ENCODE measurements around the gene HNRNPUL1. TPM values are rescaled to one million over a fixed set of nuclear protein-coding genes. Genes with fewer than 3 reads are reported as not detected.

Gene HNRNPUL1
- total and polyA plus RNA-seq, 11 donors: 64.2 to 138 (median 114) TPM

DNA sequence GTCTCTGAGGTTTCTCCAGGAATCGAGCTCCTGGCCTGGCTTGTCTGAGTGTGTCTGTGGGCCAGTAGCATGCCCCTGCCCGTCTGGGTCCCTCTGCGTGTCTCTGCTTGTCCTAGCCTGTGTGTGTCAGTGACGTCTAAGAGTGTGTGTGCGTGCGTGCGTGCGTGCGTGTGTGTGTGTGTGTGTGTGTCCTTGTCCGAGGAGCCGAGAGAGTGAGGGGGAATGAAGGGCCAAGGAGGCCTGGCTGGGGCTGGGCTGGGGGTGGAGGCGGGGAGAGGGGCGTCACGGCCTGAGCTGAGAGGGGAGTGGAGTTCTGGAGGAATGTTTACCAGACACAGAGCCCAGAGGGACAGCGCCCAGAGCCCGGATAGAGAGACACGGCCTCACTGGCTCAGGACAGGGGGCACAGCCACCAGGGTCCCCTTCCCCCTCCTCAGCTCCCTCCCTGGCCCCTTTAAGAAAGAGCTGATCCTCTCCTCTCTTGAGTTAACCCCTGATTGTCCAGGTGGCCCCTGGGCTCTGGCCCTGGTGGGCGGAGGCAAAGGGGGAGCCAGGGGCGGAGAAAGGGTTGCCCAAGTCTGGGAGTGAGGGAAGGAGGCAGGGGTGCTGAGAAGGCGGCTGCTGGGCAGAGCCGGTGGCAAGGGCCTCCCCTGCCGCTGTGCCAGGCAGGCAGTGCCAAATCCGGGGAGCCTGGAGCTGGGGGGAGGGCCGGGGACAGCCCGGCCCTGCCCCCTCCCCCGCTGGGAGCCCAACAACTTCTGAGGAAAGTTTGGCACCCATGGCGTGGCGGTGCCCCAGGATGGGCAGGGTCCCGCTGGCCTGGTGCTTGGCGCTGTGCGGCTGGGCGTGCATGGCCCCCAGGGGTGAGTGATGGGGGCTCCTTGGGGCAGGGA lies 45.3 kb upstream of the HNRNPUL1 start, which contains the start of gene AXL:
Gene AXL, plus strand, starts transcription at position 609 of the 893 bp plus-strand sequence. Its CDS starts 170 bp downstream, at position 779.
- DNase-seq: peak; percentile 67 to 88 (median 83)
- Histone ChIP-seq H3K27ac (peak within 1 kb of the TSS; percentile 80 to 97 (median 94)), H3K4me1 (peaks cover 0 to 22% (median 4%) of the 10 kb centered on the region in 12 donors), H3K27me3 (peaks cover 0 to 14% (median 0%) of the 10 kb centered on the region in 9 donors), H3K36me3 (peaks cover 0 to 17% (median 0%) of the 10 kb centered on the region in 9 donors), H3K9me3 (no peaks in the 10 kb centered on the region), H3K4me3 (peak within 1 kb of the TSS; percentile 2 to 79 (median 67))
- ATAC-seq: peak; percentile 72 to 85 (median 76)
- intact Hi-C loops (cut with DNase I): no loop called here
- peak in 1 of 2 donors; percentile 52 for TF ChIP-seq POLR2A (IDR thresholded peaks at IDR 0.05)
- TF ChIP-seq CTCF (IDR thresholded peaks at IDR 0.05): no peak
- WGBS, 4 donors: 6 to 9% (median 7%) methylated on average over 29 to 32 of the region's 32 CpGs

- H3K27me3 ChIP-seq: peaks cover 0 to 14% (median 0%) of the 10 kb centered on the region in 9 donors
- H3K4me1 ChIP-seq: peaks cover 0 to 22% (median 5%) of the 10 kb centered on the region in 12 donors
- peak overlapping the region; percentile 2 to 79 (median 67) for H3K4me3 ChIP-seq
- H3K36me3 ChIP-seq: peaks cover 0 to 17% (median 0%) of the 10 kb centered on the region in 9 donors
- TF ChIP-seq CTCF (IDR thresholded peaks at IDR 0.05) (no peak), POLR2A (IDR thresholded peaks at IDR 0.05) (no peak)
- peak overlapping the region; percentile 80 to 97 (median 94) for H3K27ac ChIP-seq
- WGBS, 4 donors: 26 to 45% (median 39%) methylated on average over 16 of the region's 16 CpGs
- intact Hi-C loops (cut with DNase I): loop anchor here in 1 of 10 donors (5.0 kb wide), 1 partner anchor 42 kb away; the partner anchor contains the start of gene HNRNPUL1
- peak in 3 of 4 donors; percentile 21 to 40 (median 37) for ATAC-seq
- DNase-seq: peak; percentile 69 to 76 (median 73)
- no peaks in the 10 kb centered on the region for H3K9me3 ChIP-seq
These were observed 44.1 kb upstream of the HNRNPUL1 start for GRCh38 chr19:41219924-41220567.

- H3K9me3 ChIP-seq: no peaks in the 10 kb centered on the region
- peaks cover 0 to 17% (median 0%) of the 10 kb centered on the region in 9 donors for H3K36me3 ChIP-seq
- 56 to 72% (median 63%) methylated on average over 9 of the region's 9 CpGs for WGBS, 4 donors
- peaks cover 0 to 14% (median 0%) of the 10 kb centered on the region in 9 donors for H3K27me3 ChIP-seq
- TF ChIP-seq POLR2A (IDR thresholded peaks at IDR 0.05): no peak
- TF ChIP-seq CTCF (IDR thresholded peaks at IDR 0.05): no peak
- peak overlapping the region; percentile 80 to 97 (median 94) for H3K27ac ChIP-seq
- peak overlapping the region in 11 of 12 donors; percentile 42 to 79 (median 68) for H3K4me3 ChIP-seq
- H3K4me1 ChIP-seq: peaks cover 0 to 23% (median 8%) of the 10 kb centered on the region in 12 donors
- intact Hi-C loops (cut with DNase I): loop anchor here in 1 of 10 donors (5.0 kb wide), 1 partner anchor 41 kb away; the partner anchor contains the start of gene HNRNPUL1
- DNase-seq: peak in 1 of 5 donors; percentile 48
- ATAC-seq: no peak
These were observed 43.4 kb upstream of the HNRNPUL1 start for GRCh38 chr19:41220811-41221210.
